CD4-positive, alpha-beta T cell (primary cell): Measurements from ENCODE around the gene STPG2. TPM values are rescaled to one million over a fixed set of nuclear protein-coding genes. Genes with fewer than 3 reads are reported as not detected.

ENCODE experiments used
- ATAC-seq: fragments of 200-7000 bp; cut with Tn5 transposase; one replicate; pipeline ENCODE4 v1.10.0; 2022; ENCODE audit warnings: mild to moderate bottlenecking; ENCODE audit not compliant: poor library complexity
- CTCF ChIA-PET: fragments of 350-600 bp; sonication (Branson Sonifier 250); formaldehyde crosslinking; loops from one replicate; lab custom pipeline; 2021; ENCODE audit warnings: antibody characterized with exemption, inconsistent platforms; lab: Charles Lee
- POLR2A ChIA-PET: fragments of 350-600 bp; sonication (Branson Sonifier 250); formaldehyde crosslinking; loops from one replicate; lab custom pipeline; 2021; ENCODE audit warnings: antibody characterized with exemption, inconsistent platforms; lab: Charles Lee
- DNase-seq, 14 experiments: peaks; one replicate each; pipeline ENCODE4 v3.0.0-alpha.2; 2013 to 2020; ENCODE audit warnings: mixed read lengths in 2 of 14
- H3K27ac ChIP-seq, 2 donors: one replicate each; pipeline versions ENCODE4 v1.5.1 to v1.7.0; 2013; ENCODE audit warnings: low read length in 2 of 2, low read depth in 1 of 2, mild to moderate bottlenecking in 1 of 2
- H3K27me3 ChIP-seq, 2 experiments: 1 replicate in 1 of 2; 2 replicates in 1 of 2; pipeline versions ENCODE4 v1.6.1 to v1.7.0; 2013; ENCODE audit warnings: low read length in 2 of 2, control low read depth in 1 of 2, mild to moderate bottlenecking in 1 of 2, moderate library complexity in 1 of 2; ENCODE audit not compliant: insufficient read depth in 2 of 2, control insufficient read depth in 1 of 2
- H3K36me3 ChIP-seq: one replicate; pipeline ENCODE4 v1.6.1; 2013; ENCODE audit warnings: low read length, control low read depth; ENCODE audit not compliant: insufficient read depth
- H3K4me1 ChIP-seq: one replicate; pipeline ENCODE4 v1.6.1; 2013; ENCODE audit warnings: low read length, control low read depth; ENCODE audit not compliant: insufficient read depth
- H3K4me3 ChIP-seq: one replicate; pipeline ENCODE4 v1.5.1; 2013; ENCODE audit warnings: mild to moderate bottlenecking, low read length, moderate library complexity
- H3K9me3 ChIP-seq, 2 experiments: 1 replicate in 1 of 2; 2 replicates in 1 of 2; pipeline versions ENCODE4 v1.6.1 to v1.7.0; 2013; ENCODE audit warnings: low read length in 2 of 2, mild to moderate bottlenecking in 2 of 2, control low read depth in 1 of 2, moderate library complexity in 1 of 2; ENCODE audit not compliant: control insufficient read depth in 1 of 2, insufficient read depth in 1 of 2
- H3K27ac Mint-ChIP-seq: one replicate; pipeline ENCODE4 v1.8.0; 2020; ENCODE audit warnings: mixed read lengths
- H3K27me3 Mint-ChIP-seq: one replicate; pipeline ENCODE4 v1.8.0; 2021; ENCODE audit warnings: mixed read lengths
- H3K36me3 Mint-ChIP-seq: one replicate; pipeline ENCODE4 v1.8.0; 2021; ENCODE audit warnings: low read depth, mixed read lengths
- H3K4me1 Mint-ChIP-seq: one replicate; pipeline ENCODE4 v1.8.0; 2021; ENCODE audit warnings: low read depth, mixed read lengths
- H3K4me3 Mint-ChIP-seq: one replicate; pipeline ENCODE4 v1.8.0; 2020; ENCODE audit warnings: mild to moderate bottlenecking, mixed read lengths
- H3K9me3 Mint-ChIP-seq: one replicate; pipeline ENCODE4 v1.8.0; 2020; ENCODE audit warnings: mixed read lengths
- CTCF ChIP-seq: fragments of 200-600 bp; IDR thresholded peaks from one replicate; pipeline ENCODE4 v1.8.0; 2022; ENCODE audit warnings: antibody characterized with exemption, mild to moderate bottlenecking
- intact Hi-C, 2 experiments: fragments of 100-400 bp; cut with DNase I in 1 of 2; cut with micrococcal nuclease in 1 of 2; formaldehyde crosslinking; loops; one replicate each; pipeline versions ENCODE4 v1.15.1 to v1.9.0; 2023 to 2025; cut with DNase I, micrococcal nuclease
- total RNA-seq, 174 experiments: library from RNA in 2 of 174; stranded (reverse) in 2 of 174; gene quantifications; one replicate each; pipeline ENCODE4 v1.2.3 and lab custom pipeline; 2021 to 2026

The STPG2 gene
- total RNA-seq, 2 experiments from 2014 or later: 0.22 to 0.28 TPM

GRCh38 chr4:98151145-98151924, 8.1 kb upstream of the STPG2 start:
- DNase-seq (peak in 1 of 14 experiments; percentile 15), ATAC-seq (no peak)
- no peaks in the 10 kb centered on the region for H3K36me3 ChIP-seq
- H3K9me3 ChIP-seq: no peaks in the 10 kb centered on the region
- no peak overlapping the region for H3K4me3 ChIP-seq
- H3K4me1 ChIP-seq: no peaks in the 10 kb centered on the region
- TF ChIP-seq CTCF: no peak
- no peak overlapping the region for H3K27ac ChIP-seq
- no peaks in the 10 kb centered on the region for H3K27me3 ChIP-seq
- no peak overlapping the region for H3K27ac Mint-ChIP-seq
- H3K4me1 Mint-ChIP-seq: peaks cover 5% of the 10 kb centered on the region
- intact Hi-C loops: loop anchor here (2.0 to 10.0 kb wide), 4 partner anchors 676 to 1253 kb away; no protein-coding TSS in a partner anchor
- no peaks in the 10 kb centered on the region for H3K9me3 Mint-ChIP-seq
- no peaks in the 10 kb centered on the region for H3K36me3 Mint-ChIP-seq
- H3K27me3 Mint-ChIP-seq: no peaks in the 10 kb centered on the region
- ChIA-PET POLR2A (interaction anchor here (0.6 kb wide), 1 partner anchor 11 kb away, joined by 3 read pairs; no protein-coding TSS in a partner anchor), CTCF (interaction anchor here (1.0 kb wide), 1 partner anchor 843 kb away, joined by 4 read pairs; no protein-coding TSS in a partner anchor)
- H3K4me3 Mint-ChIP-seq: no peak overlapping the region

- H3K27me3 Mint-ChIP-seq: no peaks in the 10 kb centered on the region
- no peaks in the 10 kb centered on the region for H3K36me3 Mint-ChIP-seq
- ChIA-PET CTCF (interaction anchor here (1.0 to 1.1 kb wide), 2 partner anchors 844 to 845 kb away, joined by 3 to 4 read pairs; partner anchors contain the start of gene METAP1), POLR2A (interaction anchor here (1.0 to 1.4 kb wide), 2 partner anchors 111 to 906 kb away, joined by 3 to 6 read pairs; partner anchors contain the start of gene RAP1GDS1)
- no peak overlapping the region for H3K27ac ChIP-seq
- H3K4me3 ChIP-seq: no peak overlapping the region
- no peaks in the 10 kb centered on the region for H3K36me3 ChIP-seq
- no peaks in the 10 kb centered on the region for H3K27me3 ChIP-seq
- peak; percentile 60 for TF ChIP-seq CTCF
- intact Hi-C loops: loop anchor here (2.0 to 10.0 kb wide), 4 partner anchors 677 to 1255 kb away; no protein-coding TSS in a partner anchor
- peaks cover 5% of the 10 kb centered on the region for H3K4me1 Mint-ChIP-seq
- H3K4me1 ChIP-seq: no peaks in the 10 kb centered on the region
- no peak overlapping the region for H3K27ac Mint-ChIP-seq
- H3K9me3 Mint-ChIP-seq: no peaks in the 10 kb centered on the region
- ATAC-seq (no peak), DNase-seq (peak in 3 of 14 experiments; percentile 13 to 22 (median 13))
- H3K9me3 ChIP-seq: no peaks in the 10 kb centered on the region
- no peak overlapping the region for H3K4me3 Mint-ChIP-seq
Measured at GRCh38 chr4:98150092-98150761, 7.0 kb upstream of the STPG2 start.

GRCh38 chr4:98148856-98149255, 5.6 kb upstream of the STPG2 start:
- no peaks in the 10 kb centered on the region for H3K36me3 ChIP-seq
- Mint-ChIP-seq H3K9me3 (no peaks in the 10 kb centered on the region), H3K4me3 (no peak overlapping the region), H3K4me1 (peaks cover 6% of the 10 kb centered on the region), H3K36me3 (no peaks in the 10 kb centered on the region), H3K27me3 (no peaks in the 10 kb centered on the region), H3K27ac (no peak overlapping the region)
- DNase-seq: peak in 1 of 14 experiments; percentile 36
- ChIA-PET POLR2A (interaction anchor here (1.4 to 1.7 kb wide), 2 partner anchors 846 to 907 kb away, joined by 4 to 6 read pairs; partner anchors contain the start of gene METAP1), CTCF (interaction anchor here (1.1 to 1.6 kb wide), 2 partner anchors 847 to 1257 kb away, joined by 3 to 6 read pairs; partner anchors contain the start of gene METAP1)
- peaks cover 3% of the 10 kb centered on the region for H3K4me1 ChIP-seq
- H3K27me3 ChIP-seq: no peaks in the 10 kb centered on the region
- H3K27ac ChIP-seq: no peak overlapping the region
- no peak overlapping the region for H3K4me3 ChIP-seq
- H3K9me3 ChIP-seq: no peaks in the 10 kb centered on the region
- ATAC-seq: no peak
- intact Hi-C loops: loop anchor here in 1 of 2 experiments (10.0 kb wide), 3 partner anchors 516 to 1806 kb away; partner anchors contain the start of genes H2AZ1 and LAMTOR3
- TF ChIP-seq CTCF: no peak
